GM21737 (cell line): Measurements from ENCODE around the gene KSR1.
"Not testable (repeated sequence)": the region's sequence is repeated elsewhere in the genome, so short reads cannot be mapped to it uniquely, and the experiment has no call there.

Experiments used
- ATAC-seq: cut with Tn5 transposase; IDR thresholded peaks from one replicate; pipeline ENCODE4 v1.9.1; 2021; ENCODE audit warnings: mild to moderate bottlenecking, moderate library complexity; ENCODE audit not compliant: unreplicated experiment

The KSR1 gene

DNA sequence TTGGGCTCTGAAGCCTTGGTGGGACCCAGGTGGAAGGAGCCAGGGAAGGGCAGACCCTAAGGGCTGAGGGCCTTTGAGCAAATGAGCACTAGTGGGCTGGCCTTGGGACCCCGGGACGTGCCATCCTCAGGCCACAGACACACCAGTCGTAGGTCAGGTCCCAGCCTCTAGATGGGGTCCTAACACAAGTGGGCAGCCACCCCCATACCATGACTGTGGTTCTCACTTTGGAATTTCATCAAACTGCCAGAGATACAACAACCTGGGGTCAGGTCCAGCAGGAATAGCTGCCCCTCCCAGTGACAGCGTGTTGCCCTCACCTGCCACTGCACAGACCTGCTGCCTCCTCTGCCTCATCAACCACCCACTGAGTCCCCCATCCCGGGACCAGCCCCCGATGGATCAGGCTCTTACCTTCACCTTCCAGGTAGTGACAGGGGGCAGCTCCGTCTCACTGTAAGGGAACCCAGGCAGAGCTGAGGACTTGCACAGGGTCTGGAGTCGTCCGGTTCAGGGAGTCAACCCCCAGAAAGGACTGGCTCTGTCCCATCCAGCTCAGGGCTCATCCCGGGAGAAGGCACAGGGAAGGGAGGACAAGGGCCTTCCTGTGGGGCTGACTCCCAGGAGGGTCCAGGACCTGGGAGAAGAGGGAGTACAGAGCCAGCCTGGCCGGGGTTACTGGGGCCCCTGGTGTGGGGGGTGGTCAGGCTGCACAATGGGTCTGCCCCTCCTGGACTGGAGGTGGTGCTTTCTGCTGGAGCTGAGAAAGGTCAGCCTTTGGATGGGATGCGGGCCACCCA is 214.7 kb downstream of the KSR1 start:
- ATAC-seq: no peak

GRCh38 chr17:27671591-27671910 is 215.3 kb downstream of the KSR1 start:
- ATAC-seq: no peak

- ATAC-seq: not testable (repeated sequence)
Observed at GRCh38 chr17:27671977-27672480, 215.8 kb downstream of the KSR1 start.

- ATAC-seq: no peak
Observed at GRCh38 chr17:27674335-27674734, 218.1 kb downstream of the KSR1 start.
